Esophagus muscularis mucosa (tissue), 4 donors: Measurements from ENCODE around the gene BICD2. TPM values are rescaled to one million over a fixed set of nuclear protein-coding genes. Genes with fewer than 3 reads are reported as not detected.
A peak's percentile ranks its signal among the peaks of the same experiment; 100 is the strongest.

ENCODE experiments used
- DNase-seq: peaks from one replicate; pipeline ENCODE4 v3.0.0-alpha.2; 2017; ENCODE audit errors: extremely low spot score
- H3K27ac ChIP-seq, 4 donors: fragments of 200-600 bp; sonication (generic); replicated peaks in 1 of 4; 1 replicate in 3 of 4; 2 replicates in 1 of 4; pipeline ENCODE4 v1.5.1; 2016 to 2019; ENCODE audit warnings: mild to moderate bottlenecking in 1 of 4
- H3K27me3 ChIP-seq, 4 donors: fragments of 200-600 bp; sonication (generic); one replicate each; pipeline versions ENCODE4 v1.5.1 to v1.6.0; 2016 to 2019
- H3K36me3 ChIP-seq, 4 donors: fragments of 200-600 bp; sonication (generic); one replicate each; pipeline ENCODE4 v1.5.1; 2016 to 2019
- H3K4me1 ChIP-seq, 4 donors: fragments of 200-600 bp; sonication (generic); one replicate each; pipeline ENCODE4 v1.5.1; 2016 to 2019
- H3K4me3 ChIP-seq, 4 donors: fragments of 200-600 bp; sonication (generic); 1 replicate in 2 of 4; 2 replicates in 2 of 4; pipeline ENCODE4 v1.5.1; 2016 to 2019; ENCODE audit warnings: mild to moderate bottlenecking in 4 of 4, moderate library complexity in 1 of 4
- H3K9me3 ChIP-seq, 4 donors: fragments of 200-600 bp; sonication (generic); 1 replicate in 3 of 4; 2 replicates in 1 of 4; pipeline ENCODE4 v1.5.1; 2016 to 2019
- CTCF ChIP-seq, 3 experiments: fragments of 200-600 bp in 2 of 3; fragments of 450-650 bp in 1 of 3; sonication (generic) in 2 of 3; IDR thresholded peaks; one replicate each; pipeline ENCODE4 v1.5.1; 2017 to 2019; ENCODE audit warnings: antibody characterized with exemption in 3 of 3, mild to moderate bottlenecking in 2 of 3, moderate library complexity in 1 of 3
- EP300 ChIP-seq: sonication (generic); formaldehyde crosslinking; IDR thresholded peaks from one replicate; pipeline ENCODE4 v1.6.1; 2017; ENCODE audit warnings: antibody characterized with exemption
- POLR2A ChIP-seq: fragments of 450-650 bp; IDR thresholded peaks from one replicate; pipeline ENCODE4 v1.6.1; 2017; ENCODE audit warnings: antibody characterized with exemption, moderate library complexity, mild to moderate bottlenecking, low read depth
- POLR2AphosphoS5 ChIP-seq, 2 donors: sonication (generic); formaldehyde crosslinking; IDR thresholded peaks; one replicate each; pipeline ENCODE4 v1.6.1; 2017; ENCODE audit warnings: antibody characterized with exemption in 2 of 2
- WGBS: methylation state at CpG from one replicate; pipeline ENCODE4 v1.1.5; 2018; 5-methylcytosine and 5-hydroxymethylcytosine counted together
- intact Hi-C: fragments of 100-400 bp; cut with DNase I; formaldehyde crosslinking; loops from one replicate; pipeline ENCODE4 v1.15.1; 2023
- total RNA-seq, 4 donors: library from RNA; depleted of rRNA; stranded (reverse); fragments of >200 nt; gene quantifications; one replicate each; pipeline versions ENCODE4 v1.1.0 to v1.2.1, GENCODE V29; 2016

BICD2 gene
- total RNA-seq, 4 donors from 2014 or later = 44.0 to 72.5 (median 57.3) TPM

GRCh38 chr9:92686954-92687353 lies 77.7 kb downstream of the BICD2 start:
- TF ChIP-seq CTCF (IDR thresholded peaks at IDR 0.05) (peak in 1 of 3 experiments; percentile 2), POLR2A (no peak), EP300 (no peak), POLR2AphosphoS5 (IDR thresholded peaks at IDR 0.05) (no peak)
- no peaks in the 10 kb centered on the region for H3K36me3 ChIP-seq
- H3K27ac ChIP-seq = no peak overlapping the region
- 82% methylated on average over 3 of the region's 3 CpGs for WGBS
- H3K4me1 ChIP-seq = no peaks in the 10 kb centered on the region
- H3K4me3 ChIP-seq = no peak overlapping the region
- intact Hi-C loops = no loop called here
- peaks cover 0 to 26% (median 13%) of the 10 kb centered on the region in 4 donors for H3K9me3 ChIP-seq
- no peaks in the 10 kb centered on the region for H3K27me3 ChIP-seq
- DNase-seq = no peak

- no peak for TF ChIP-seq EP300
- no peak for TF ChIP-seq POLR2A
- no peak for TF ChIP-seq CTCF (IDR thresholded peaks at IDR 0.05)
- no peak for TF ChIP-seq POLR2AphosphoS5 (IDR thresholded peaks at IDR 0.05)
- H3K27me3 ChIP-seq = peaks cover 0 to 4% (median 0%) of the 10 kb centered on the region in 4 donors
- intact Hi-C loops = no loop called here
- peaks cover 0 to 7% (median 3%) of the 10 kb centered on the region in 4 donors for H3K9me3 ChIP-seq
- H3K27ac ChIP-seq = no peak overlapping the region
- no peak for DNase-seq
- no peaks in the 10 kb centered on the region for H3K4me1 ChIP-seq
- WGBS = 100% methylated on average over 3 of the region's 5 CpGs
- H3K36me3 ChIP-seq = no peaks in the 10 kb centered on the region
- no peak overlapping the region for H3K4me3 ChIP-seq
These were observed 79.6 kb downstream of the BICD2 start for GRCh38 chr9:92685022-92685421.

- intact Hi-C loops = no loop called here
- Histone ChIP-seq H3K27ac (no peak overlapping the region), H3K27me3 (peaks cover 0 to 4% (median 0%) of the 10 kb centered on the region in 4 donors), H3K4me3 (no peak overlapping the region), H3K4me1 (no peaks in the 10 kb centered on the region), H3K36me3 (no peaks in the 10 kb centered on the region), H3K9me3 (no peaks in the 10 kb centered on the region)
- WGBS = 93% methylated on average over 8 of the region's 8 CpGs
- TF ChIP-seq POLR2AphosphoS5 (IDR thresholded peaks at IDR 0.05) (no peak), CTCF (IDR thresholded peaks at IDR 0.05) (no peak), EP300 (no peak), POLR2A (no peak)
- no peak for DNase-seq
These were observed 82.4 kb downstream of the BICD2 start for GRCh38 chr9:92682269-92682668.

- Histone ChIP-seq H3K27me3 (peaks cover 0 to 4% (median 0%) of the 10 kb centered on the region in 4 donors), H3K9me3 (no peaks in the 10 kb centered on the region), H3K4me3 (no peak overlapping the region), H3K4me1 (no peaks in the 10 kb centered on the region), H3K36me3 (no peaks in the 10 kb centered on the region), H3K27ac (no peak overlapping the region)
- no peak for DNase-seq
- 77% methylated on average over 7 of the region's 12 CpGs for WGBS
- intact Hi-C loops = no loop called here
- TF ChIP-seq POLR2AphosphoS5 (IDR thresholded peaks at IDR 0.05) (no peak), CTCF (IDR thresholded peaks at IDR 0.05) (no peak)
These were observed 84.2 kb downstream of the BICD2 start for GRCh38 chr9:92680166-92681119.
